COLO668 (cell line): Measurements from ENCODE around the gene GRAMD1A.
"Not testable (repeated sequence)": the region's sequence is repeated elsewhere in the genome, so short reads cannot be mapped to it uniquely, and the experiment has no call there.

Source experiments
- DNase-seq: peaks from one replicate; lab custom pipeline; 2025; ENCODE audit not compliant: unreplicated experiment; lab: John Stamatoyannopoulos, UW

GRAMD1A gene

GRCh38 chr19:34999498-35000337, at the start of gene GRAMD1A:
TSS of gene GRAMD1A (plus strand) at chr19:35000323. CDS start at chr19:35000479, 156 bp downstream.
- peak; percentile 78 for DNase-seq

GRCh38 chr19:34953092-34953491, 47.0 kb upstream of the GRAMD1A start:
- no peak for DNase-seq

GRCh38 chr19:34957830-34958751, 42.0 kb upstream of the GRAMD1A start:
- DNase-seq: no peak

- no peak for DNase-seq
Observed at GRCh38 chr19:34959021-34959420, 41.1 kb upstream of the GRAMD1A start.

GRCh38 chr19:34960103-34960805, 39.9 kb upstream of the GRAMD1A start:
- DNase-seq: no peak

- DNase-seq: no peak
Observed at GRCh38 chr19:34960940-34961679, 39.0 kb upstream of the GRAMD1A start.

- DNase-seq: no peak
Observed at GRCh38 chr19:34961775-34962686, 38.1 kb upstream of the GRAMD1A start.

- DNase-seq: peak; percentile 30
Observed at GRCh38 chr19:34962687-34963572, 37.2 kb upstream of the GRAMD1A start.

- DNase-seq: peak; percentile 77
Observed at GRCh38 chr19:34963573-34964406, 36.3 kb upstream of the GRAMD1A start, which contains the start of gene ZNF792. TSS of gene ZNF792 (minus strand) at chr19:34964229. CDS start at chr19:34963662, 567 bp downstream.

- no peak for DNase-seq
Observed at GRCh38 chr19:34964598-34964997, 35.5 kb upstream of the GRAMD1A start.

- not testable (repeated sequence) for DNase-seq
Observed at GRCh38 chr19:34965505-34965904, 34.6 kb upstream of the GRAMD1A start.

- no peak for DNase-seq
Observed at GRCh38 chr19:34967551-34967950, 32.6 kb upstream of the GRAMD1A start.

GRCh38 chr19:34969721-34970120, 30.4 kb upstream of the GRAMD1A start:
- no peak for DNase-seq

- not testable (repeated sequence) for DNase-seq
Observed at GRCh38 chr19:34970185-34970780, 29.8 kb upstream of the GRAMD1A start.

GRCh38 chr19:34972163-34972705, 27.9 kb upstream of the GRAMD1A start:
- no peak for DNase-seq

GRCh38 chr19:34974646-34975045, 25.5 kb upstream of the GRAMD1A start:
- no peak for DNase-seq

- peak; percentile 17 for DNase-seq
Observed at GRCh38 chr19:34975056-34975455, 25.1 kb upstream of the GRAMD1A start.
